NT2/D1 (cell line): ENCODE results near the gene FOXD2.

Source experiments
- SUZ12 ChIP-seq: IDR thresholded peaks from 2 replicates; pipeline ENCODE4 v1.6.1; 2011; ENCODE audit not compliant: insufficient read length, insufficient read depth; ENCODE audit errors: extremely low read depth
- YY1 ChIP-seq: IDR thresholded peaks from 2 replicates; pipeline ENCODE4 v1.6.1; 2011; ENCODE audit not compliant: insufficient read length, insufficient read depth
- ZNF274 ChIP-seq: IDR thresholded peaks from 2 replicates; pipeline ENCODE4 v1.6.1; 2011; ENCODE audit warnings: mild to moderate bottlenecking, low read depth, low read length

DNA sequence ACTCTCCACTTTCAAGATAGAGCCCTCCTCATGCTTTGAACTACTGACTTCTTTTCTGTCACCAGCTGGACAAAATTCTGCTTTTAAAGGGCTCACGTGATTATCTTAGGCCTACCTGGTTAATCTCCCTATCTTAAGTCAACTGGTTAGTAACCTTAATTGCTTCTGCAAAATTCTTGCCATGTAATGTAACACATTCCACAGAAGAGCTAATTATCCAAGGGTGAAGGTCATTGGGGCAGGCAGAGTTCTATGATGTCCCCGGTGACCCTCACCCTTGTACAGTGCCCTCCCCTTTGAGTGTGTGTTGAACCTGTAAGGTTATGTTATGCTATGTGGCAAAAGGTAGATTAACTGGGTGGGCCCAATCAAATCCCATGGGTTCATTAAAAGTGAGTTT, 47.0 kb upstream of the FOXD2 start:
- TF ChIP-seq ZNF274 (no peak), YY1 (no peak), SUZ12 (no peak)
